ENCODE data around the gene RNLS. TPM values are rescaled to one million over a fixed set of nuclear protein-coding genes. Genes with fewer than 3 reads are reported as not detected.
"Not testable (repeated sequence)": the region's sequence is repeated elsewhere in the genome, so short reads cannot be mapped to it uniquely, and the experiment has no call there.

The RNLS gene
- total RNA-seq, 1 experiment from 2014 or later: 8.1 TPM

DNA sequence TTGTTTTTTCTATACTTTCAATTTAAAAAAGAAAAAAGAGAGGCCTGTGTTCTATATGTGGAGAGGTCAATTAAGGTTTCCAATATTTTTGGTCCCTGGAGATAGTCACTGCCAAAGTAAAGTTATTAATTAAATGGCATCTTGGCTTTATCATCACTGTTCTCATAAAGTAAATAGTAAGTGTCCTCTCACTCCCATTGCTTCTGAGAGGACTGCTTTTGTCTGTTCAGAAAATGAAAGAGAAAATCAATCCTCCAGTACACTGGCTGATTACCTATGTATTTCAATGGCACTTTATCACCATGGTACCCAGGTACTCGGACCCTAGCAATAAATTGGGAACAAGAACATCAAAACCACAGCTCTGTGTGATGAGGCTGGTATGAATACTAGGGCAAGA is 94.0 kb downstream of the RNLS start:
- H3K27me3 ChIP-seq (replicated peaks; ENCODE audit: insufficient read depth, low read depth, low read length, poor library complexity): no peaks in the 10 kb centered on the region
- H3K36me3 ChIP-seq (ENCODE audit: insufficient read depth, low read length, poor library complexity, severe bottlenecking): no peaks in the 10 kb centered on the region
- H3K4me1 ChIP-seq (ENCODE audit: insufficient read depth, low read length, poor library complexity, severe bottlenecking): no peaks in the 10 kb centered on the region
- BruUV-seq (replicated peaks): no TSS peak
- CTCF ChIA-PET: no interaction called here
- no peak for DNase-seq (ENCODE audit: low spot score)
- no peak overlapping the region for H3K27ac ChIP-seq (ENCODE audit: low read depth, low read length, poor library complexity, severe bottlenecking)
- POLR2A ChIA-PET (ENCODE audit: low non-redundant PET): no interaction called here
- TF ChIP-seq, protein P1, sequence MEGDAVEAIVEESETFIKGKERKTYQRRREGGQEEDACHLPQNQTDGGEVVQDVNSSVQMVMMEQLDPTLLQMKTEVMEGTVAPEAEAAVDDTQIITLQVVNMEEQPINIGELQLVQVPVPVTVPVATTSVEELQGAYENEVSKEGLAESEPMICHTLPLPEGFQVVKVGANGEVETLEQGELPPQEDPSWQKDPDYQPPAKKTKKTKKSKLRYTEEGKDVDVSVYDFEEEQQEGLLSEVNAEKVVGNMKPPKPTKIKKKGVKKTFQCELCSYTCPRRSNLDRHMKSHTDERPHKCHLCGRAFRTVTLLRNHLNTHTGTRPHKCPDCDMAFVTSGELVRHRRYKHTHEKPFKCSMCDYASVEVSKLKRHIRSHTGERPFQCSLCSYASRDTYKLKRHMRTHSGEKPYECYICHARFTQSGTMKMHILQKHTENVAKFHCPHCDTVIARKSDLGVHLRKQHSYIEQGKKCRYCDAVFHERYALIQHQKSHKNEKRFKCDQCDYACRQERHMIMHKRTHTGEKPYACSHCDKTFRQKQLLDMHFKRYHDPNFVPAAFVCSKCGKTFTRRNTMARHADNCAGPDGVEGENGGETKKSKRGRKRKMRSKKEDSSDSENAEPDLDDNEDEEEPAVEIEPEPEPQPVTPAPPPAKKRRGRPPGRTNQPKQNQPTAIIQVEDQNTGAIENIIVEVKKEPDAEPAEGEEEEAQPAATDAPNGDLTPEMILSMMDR (conservative IDR thresholded peaks at IDR 0.05; ENCODE audit: low read depth, low read length): no peak
- TF ChIP-seq EZH2 (IDR thresholded peaks at IDR 0.05; ENCODE audit: borderline replicate concordance, low read depth, low read length, poor library complexity, severe bottlenecking): no peak
- no peak overlapping the region for H3K4me3 ChIP-seq (ENCODE audit: low read depth, low read length, poor library complexity, severe bottlenecking)
- intact Hi-C loops (cut with micrococcal nuclease; ENCODE audit: unreplicated experiment): no loop called here
- no peaks in the 10 kb centered on the region for H3K9me3 ChIP-seq (ENCODE audit: low read depth, low read length, poor library complexity, severe bottlenecking)

DNA sequence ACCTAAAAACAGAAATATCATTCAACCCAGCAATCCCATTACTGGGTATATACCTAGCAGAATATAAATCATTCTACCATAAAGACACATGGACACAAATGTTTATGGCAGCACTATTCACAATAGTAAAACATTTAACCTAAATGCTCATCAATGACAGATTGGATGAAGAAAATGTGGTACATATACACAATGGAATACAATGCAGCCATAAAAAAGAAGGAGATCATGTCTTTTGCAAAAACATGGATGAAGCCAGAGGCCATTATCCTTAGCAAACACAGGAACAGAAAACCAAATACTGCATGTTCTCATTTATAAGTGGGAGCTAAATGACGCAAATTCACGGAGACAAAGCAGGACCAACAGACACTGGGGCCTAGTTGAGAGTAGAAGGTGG is 96.3 kb downstream of the RNLS start:
- BruUV-seq (replicated peaks); POLR2A ChIA-PET (ENCODE audit: low non-redundant PET); H3K36me3 ChIP-seq (ENCODE audit: insufficient read depth, low read length, poor library complexity, severe bottlenecking); H3K27ac ChIP-seq (ENCODE audit: low read depth, low read length, poor library complexity, severe bottlenecking); intact Hi-C loops (cut with micrococcal nuclease; ENCODE audit: unreplicated experiment); H3K4me3 ChIP-seq (ENCODE audit: low read depth, low read length, poor library complexity, severe bottlenecking); H3K27me3 ChIP-seq (replicated peaks; ENCODE audit: insufficient read depth, low read depth, low read length, poor library complexity); H3K4me1 ChIP-seq (ENCODE audit: insufficient read depth, low read length, poor library complexity, severe bottlenecking); CTCF ChIA-PET; DNase-seq (ENCODE audit: low spot score); H3K9me3 ChIP-seq (ENCODE audit: low read depth, low read length, poor library complexity, severe bottlenecking): not testable (repeated sequence)

DNA sequence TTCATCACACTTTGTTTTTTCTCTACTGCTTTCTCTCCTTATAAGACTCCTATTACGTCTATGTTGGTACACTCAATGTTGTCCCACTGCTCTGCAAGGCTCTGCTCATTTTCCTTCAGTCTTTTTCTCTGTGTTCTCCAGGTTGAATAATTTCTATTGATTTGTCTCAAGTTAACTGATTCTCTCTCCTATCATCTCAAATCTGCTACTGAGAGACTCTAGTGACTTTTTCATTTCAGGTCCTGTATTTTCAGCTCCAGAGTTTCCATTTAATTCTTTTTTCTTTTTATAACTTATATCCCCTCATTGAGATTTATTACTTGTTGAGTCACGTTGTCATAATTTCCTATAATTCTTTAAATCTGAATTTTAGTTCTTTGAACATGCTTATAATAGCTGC is 100.9 kb downstream of the RNLS start:
- POLR2A ChIA-PET (ENCODE audit: low non-redundant PET): no interaction called here
- no TSS peak for BruUV-seq (replicated peaks)

DNA sequence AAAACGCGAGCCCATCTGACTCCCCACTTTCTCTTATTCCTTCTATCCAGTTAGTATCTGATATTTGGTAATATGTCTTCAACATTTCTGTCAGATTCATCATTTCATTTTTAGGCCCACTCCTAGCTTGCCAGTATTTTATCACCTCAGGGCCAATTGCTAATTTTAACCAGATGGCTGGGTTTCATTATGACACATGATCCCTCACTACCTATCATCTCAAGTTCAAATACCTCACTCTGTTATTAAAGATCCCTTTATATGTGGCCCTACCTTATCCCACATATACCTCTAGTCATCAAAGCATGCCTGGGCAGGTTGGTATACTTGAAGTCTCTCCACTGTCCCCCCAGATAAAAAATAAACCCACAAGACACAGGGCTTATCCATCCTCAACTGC is 104.9 kb downstream of the RNLS start:
- TF ChIP-seq EZH2 (IDR thresholded peaks at IDR 0.05; ENCODE audit: borderline replicate concordance, low read depth, low read length, poor library complexity, severe bottlenecking): no peak
- TF ChIP-seq, protein P1 (conservative IDR thresholded peaks at IDR 0.05; ENCODE audit: low read depth, low read length): no peak
- no peak overlapping the region for H3K27ac ChIP-seq (ENCODE audit: low read depth, low read length, poor library complexity, severe bottlenecking)
- no peaks in the 10 kb centered on the region for H3K9me3 ChIP-seq (ENCODE audit: low read depth, low read length, poor library complexity, severe bottlenecking)
- peaks cover 4% of the 10 kb centered on the region for H3K27me3 ChIP-seq (replicated peaks; ENCODE audit: insufficient read depth, low read depth, low read length, poor library complexity)
- BruUV-seq (replicated peaks): no TSS peak
- H3K36me3 ChIP-seq (ENCODE audit: insufficient read depth, low read length, poor library complexity, severe bottlenecking): no peaks in the 10 kb centered on the region
- POLR2A ChIA-PET (ENCODE audit: low non-redundant PET): no interaction called here
- intact Hi-C loops (cut with micrococcal nuclease; ENCODE audit: unreplicated experiment): no loop called here
- CTCF ChIA-PET: no interaction called here
- DNase-seq (ENCODE audit: low spot score): no peak
- no peak overlapping the region for H3K4me3 ChIP-seq (ENCODE audit: low read depth, low read length, poor library complexity, severe bottlenecking)
- H3K4me1 ChIP-seq (ENCODE audit: insufficient read depth, low read length, poor library complexity, severe bottlenecking): no peaks in the 10 kb centered on the region

More for the DNA sequence above, 100.9 kb downstream of the RNLS start:
- TF ChIP-seq EZH2 (IDR thresholded peaks at IDR 0.05; ENCODE audit: borderline replicate concordance, low read depth, low read length, poor library complexity, severe bottlenecking): no peak
- TF ChIP-seq, protein P1 (conservative IDR thresholded peaks at IDR 0.05; ENCODE audit: low read depth, low read length): no peak
- Histone ChIP-seq H3K4me1 (ENCODE audit: insufficient read depth, low read length, poor library complexity, severe bottlenecking) (no peaks in the 10 kb centered on the region), H3K4me3 (ENCODE audit: low read depth, low read length, poor library complexity, severe bottlenecking) (no peak overlapping the region), H3K27ac (ENCODE audit: low read depth, low read length, poor library complexity, severe bottlenecking) (no peak overlapping the region), H3K36me3 (ENCODE audit: insufficient read depth, low read length, poor library complexity, severe bottlenecking) (no peaks in the 10 kb centered on the region), H3K9me3 (ENCODE audit: low read depth, low read length, poor library complexity, severe bottlenecking) (no peaks in the 10 kb centered on the region), H3K27me3 (replicated peaks; ENCODE audit: insufficient read depth, low read depth, low read length, poor library complexity) (no peaks in the 10 kb centered on the region)
- CTCF ChIA-PET: no interaction called here
- intact Hi-C loops (cut with micrococcal nuclease; ENCODE audit: unreplicated experiment): no loop called here
- no peak for DNase-seq (ENCODE audit: low spot score)

All from A673 (cell line).